Caco-2 (cell line): ENCODE results near the gene CFAP99. TPM values are rescaled to one million over a fixed set of nuclear protein-coding genes. Genes with fewer than 3 reads are reported as not detected.

Experiments used
- BruUV-seq: library from RNA; stranded (reverse); fragments of 400-500 nt; replicated peaks from 2 replicates; lab custom pipeline; 2021; lab: Mats Ljungman, UMichigan
- CTCF ChIA-PET: fragments of 300-600 bp; sonication (Branson Sonifier 250); formaldehyde crosslinking; loops from one replicate; lab custom pipeline; 2022; ENCODE audit warnings: antibody characterized with exemption; lab: Charles Lee
- POLR2A ChIA-PET: fragments of 300-600 bp; sonication (Branson Sonifier 250); formaldehyde crosslinking; loops from one replicate; lab custom pipeline; 2022; ENCODE audit warnings: antibody characterized with exemption; lab: Charles Lee
- DNase-seq, 2 experiments: peaks; one replicate each; pipeline versions ENCODE4 v3.0.0 to v3.0.0-alpha.2; 2020 to 2022
- H3K27me3 ChIP-seq: replicated peaks from 2 replicates; pipeline ENCODE4 v1.6.0; 2011; ENCODE audit warnings: low read length; ENCODE audit not compliant: control insufficient read depth, insufficient read depth
- H3K36me3 ChIP-seq: 2 replicates; pipeline ENCODE4 v1.5.1; 2011; ENCODE audit warnings: low read length; ENCODE audit not compliant: control insufficient read depth, insufficient read depth
- H3K4me1 ChIP-seq: fragments of 250-450 bp; sonication (Bioruptor Pico); 2 replicates; pipeline ENCODE4 v1.5.1; 2020; ENCODE audit warnings: mild to moderate bottlenecking
- H3K4me3 ChIP-seq: 2 replicates; pipeline ENCODE4 v1.5.1; 2011; ENCODE audit warnings: low read depth, mild to moderate bottlenecking, control low read depth, low read length
- H3K9me3 ChIP-seq: fragments of 250-450 bp; sonication (Bioruptor Pico); 2 replicates; pipeline ENCODE4 v1.5.1; 2020; ENCODE audit warnings: mild to moderate bottlenecking, moderate library complexity
- H3K27ac Mint-ChIP-seq: one replicate; pipeline ENCODE4 v1.8.0; 2022; ENCODE audit warnings: mixed read lengths; ENCODE audit not compliant: unreplicated experiment
- H3K27me3 Mint-ChIP-seq: one replicate; pipeline ENCODE4 v1.8.0; 2022; ENCODE audit warnings: mixed read lengths; ENCODE audit not compliant: insufficient read depth, unreplicated experiment
- H3K36me3 Mint-ChIP-seq: one replicate; pipeline ENCODE4 v1.8.0; 2022; ENCODE audit warnings: mild to moderate bottlenecking, mixed read lengths; ENCODE audit not compliant: insufficient read depth, unreplicated experiment
- H3K4me1 Mint-ChIP-seq: one replicate; pipeline ENCODE4 v1.8.0; 2022; ENCODE audit warnings: low read depth, mixed read lengths; ENCODE audit not compliant: unreplicated experiment
- H3K4me3 Mint-ChIP-seq: one replicate; pipeline ENCODE4 v1.8.0; 2022; ENCODE audit warnings: mild to moderate bottlenecking, moderate library complexity, mixed read lengths; ENCODE audit not compliant: unreplicated experiment
- H3K9me3 Mint-ChIP-seq: one replicate; pipeline ENCODE4 v1.8.0; 2022; ENCODE audit warnings: mixed read lengths; ENCODE audit not compliant: unreplicated experiment
- CTCF ChIP-seq, 2 experiments: fragments of 200-600 bp in 1 of 2; IDR thresholded peaks; 1 replicate in 1 of 2; 2 replicates in 1 of 2; pipeline versions ENCODE4 v1.5.1 to v1.8.0; 2011 to 2022; ENCODE audit warnings: antibody characterized with exemption in 1 of 2, control low read depth in 1 of 2, inconsistent platforms in 1 of 2, low read depth in 1 of 2, low read length in 1 of 2, mild to moderate bottlenecking in 1 of 2, moderate library complexity in 1 of 2; ENCODE audit not compliant: insufficient read depth in 1 of 2, severe bottlenecking in 1 of 2, unreplicated experiment in 1 of 2
- intact Hi-C: fragments of 100-400 bp; cut with micrococcal nuclease; formaldehyde crosslinking; loops from one replicate; pipeline ENCODE4 v1.10.0; 2022; ENCODE audit not compliant: unreplicated experiment
- total RNA-seq: library from RNA; stranded (reverse); gene quantifications from 2 replicates; pipeline ENCODE4 v1.2.3, GENCODE V29; 2022

The CFAP99 gene
- total RNA-seq, 1 experiment from 2014 or later = not detected

GRCh38 chr4:2388429-2389182 is 30.1 kb upstream of the CFAP99 start:
- Histone ChIP-seq H3K9me3 (no peaks in the 10 kb centered on the region), H3K27me3 (no peaks in the 10 kb centered on the region), H3K4me3 (no peak overlapping the region), H3K36me3 (no peaks in the 10 kb centered on the region), H3K4me1 (no peaks in the 10 kb centered on the region)
- BruUV-seq = no TSS peak
- Mint-ChIP-seq H3K4me1 (peaks cover 5% of the 10 kb centered on the region), H3K27ac (no peak overlapping the region), H3K27me3 (peaks cover 3% of the 10 kb centered on the region), H3K9me3 (no peaks in the 10 kb centered on the region), H3K36me3 (no peaks in the 10 kb centered on the region), H3K4me3 (no peak overlapping the region)
- intact Hi-C loops = no loop called here
- DNase-seq = no peak
- ChIA-PET POLR2A (no interaction called here), CTCF (no interaction called here)
- no peak for TF ChIP-seq CTCF (IDR thresholded peaks at IDR 0.05; ENCODE audit: insufficient read depth in 1 of 2, low read depth in 1 of 2, low read length in 1 of 2, severe bottlenecking in 1 of 2, unreplicated experiment in 1 of 2)

- no peaks in the 10 kb centered on the region for H3K36me3 Mint-ChIP-seq
- H3K4me1 Mint-ChIP-seq = peaks cover 5% of the 10 kb centered on the region
- H3K27ac Mint-ChIP-seq = no peak overlapping the region
- no peak for TF ChIP-seq CTCF (IDR thresholded peaks at IDR 0.05; ENCODE audit: insufficient read depth in 1 of 2, low read depth in 1 of 2, low read length in 1 of 2, severe bottlenecking in 1 of 2, unreplicated experiment in 1 of 2)
- Histone ChIP-seq H3K9me3 (no peaks in the 10 kb centered on the region), H3K27me3 (no peaks in the 10 kb centered on the region), H3K36me3 (no peaks in the 10 kb centered on the region), H3K4me3 (no peak overlapping the region), H3K4me1 (no peaks in the 10 kb centered on the region)
- intact Hi-C loops = no loop called here
- BruUV-seq = no TSS peak
- H3K4me3 Mint-ChIP-seq = no peak overlapping the region
- peaks cover 3% of the 10 kb centered on the region for H3K27me3 Mint-ChIP-seq
- POLR2A ChIA-PET = no interaction called here
- no peak for DNase-seq
- H3K9me3 Mint-ChIP-seq = no peaks in the 10 kb centered on the region
- CTCF ChIA-PET = no interaction called here
These were observed 29.1 kb upstream of the CFAP99 start for GRCh38 chr4:2389691-2390090.

GRCh38 chr4:2390146-2390545 is 28.6 kb upstream of the CFAP99 start:
- Mint-ChIP-seq H3K27ac (no peak overlapping the region), H3K4me1 (peaks cover 5% of the 10 kb centered on the region), H3K9me3 (no peaks in the 10 kb centered on the region), H3K27me3 (peaks cover 3% of the 10 kb centered on the region), H3K4me3 (no peak overlapping the region), H3K36me3 (no peaks in the 10 kb centered on the region)
- POLR2A ChIA-PET = no interaction called here
- BruUV-seq = no TSS peak
- intact Hi-C loops = no loop called here
- CTCF ChIA-PET = no interaction called here
- Histone ChIP-seq H3K4me3 (no peak overlapping the region), H3K27me3 (no peaks in the 10 kb centered on the region), H3K36me3 (no peaks in the 10 kb centered on the region), H3K4me1 (no peaks in the 10 kb centered on the region), H3K9me3 (no peaks in the 10 kb centered on the region)
- TF ChIP-seq CTCF (IDR thresholded peaks at IDR 0.05; ENCODE audit: insufficient read depth in 1 of 2, low read depth in 1 of 2, low read length in 1 of 2, severe bottlenecking in 1 of 2, unreplicated experiment in 1 of 2) = no peak
- DNase-seq = no peak
